Midbrain (tissue), 1 donor: ENCODE data around the gene LRRC72.
"Not testable (repeated sequence)": the region's sequence is repeated elsewhere in the genome, so short reads cannot be mapped to it uniquely, and the experiment has no call there.

Experiments used
- DNase-seq: peaks from one replicate; lab custom pipeline; 2025; lab: John Stamatoyannopoulos, UW

The LRRC72 gene

GRCh38 chr7:16583834-16584233 lies 57.2 kb downstream of the LRRC72 start:
- DNase-seq, result no peak

- DNase-seq, result no peak
Observed at GRCh38 chr7:16585540-16585939, 58.9 kb downstream of the LRRC72 start.

GRCh38 chr7:16586081-16586874 lies 59.7 kb downstream of the LRRC72 start:
- no peak for DNase-seq

- DNase-seq, result no peak
Observed at GRCh38 chr7:16587129-16587528, 60.5 kb downstream of the LRRC72 start.

- no peak for DNase-seq
Observed at GRCh38 chr7:16587790-16588189, 61.2 kb downstream of the LRRC72 start.

GRCh38 chr7:16589881-16590280 lies 63.3 kb downstream of the LRRC72 start:
- DNase-seq, result no peak

- no peak for DNase-seq
Observed at GRCh38 chr7:16590424-16590823, 63.8 kb downstream of the LRRC72 start.

GRCh38 chr7:16592395-16592794 lies 65.8 kb downstream of the LRRC72 start:
- no peak for DNase-seq

GRCh38 chr7:16594061-16594460 lies 67.4 kb downstream of the LRRC72 start:
- DNase-seq, result no peak

- no peak for DNase-seq
Observed at GRCh38 chr7:16594676-16595075, 68.1 kb downstream of the LRRC72 start.

GRCh38 chr7:16595596-16595995 lies 69.0 kb downstream of the LRRC72 start:
- DNase-seq, result not testable (repeated sequence)

GRCh38 chr7:16598015-16598414 lies 71.4 kb downstream of the LRRC72 start:
- DNase-seq, result no peak

- DNase-seq, result no peak
Observed at GRCh38 chr7:16599860-16600259, 73.2 kb downstream of the LRRC72 start.

- no peak for DNase-seq
Observed at GRCh38 chr7:16603633-16604032, 77.0 kb downstream of the LRRC72 start.

GRCh38 chr7:16604054-16604453 lies 77.4 kb downstream of the LRRC72 start:
- DNase-seq, result peak; percentile 20

GRCh38 chr7:16606704-16607103 lies 80.1 kb downstream of the LRRC72 start:
- no peak for DNase-seq

- DNase-seq, result no peak
Observed at GRCh38 chr7:16609842-16610450, 83.3 kb downstream of the LRRC72 start.

- no peak for DNase-seq
Observed at GRCh38 chr7:16611711-16612110, 85.1 kb downstream of the LRRC72 start.

- DNase-seq, result no peak
Observed at GRCh38 chr7:16615228-16615627, 88.6 kb downstream of the LRRC72 start.

- no peak for DNase-seq
Observed at GRCh38 chr7:16616122-16616521, 89.5 kb downstream of the LRRC72 start.

GRCh38 chr7:16616542-16616941 lies 89.9 kb downstream of the LRRC72 start:
- DNase-seq, result no peak

GRCh38 chr7:16619979-16620408 lies 93.4 kb downstream of the LRRC72 start:
- no peak for DNase-seq

- no peak for DNase-seq
Observed at GRCh38 chr7:16626388-16626787, 99.8 kb downstream of the LRRC72 start.

GRCh38 chr7:16627236-16627635 lies 100.6 kb downstream of the LRRC72 start:
- DNase-seq, result no peak
